Activated naive CD8-positive, alpha-beta T cell treated with anti-CD3 and anti-CD28 coated beads, Interleukin-2, amount 50 U/mL, for 24 hours (primary cell): ENCODE measurements around the gene RBM6.
A peak's percentile ranks its signal among the peaks of the same experiment; 100 is the strongest.

ENCODE experiments used
- ATAC-seq: fragments of 150-1000 bp; cut with Tn5 transposase; one replicate; pipeline ENCODE4 v1.10.0; 2021
- DNase-seq: peaks from one replicate; pipeline ENCODE4 v3.0.0; 2021
- H3K27ac Mint-ChIP-seq: one replicate; pipeline ENCODE4 v1.8.0; 2021; ENCODE audit warnings: mild to moderate bottlenecking, mixed read lengths
- H3K27me3 Mint-ChIP-seq: one replicate; pipeline ENCODE4 v1.8.0; 2021; ENCODE audit warnings: mixed read lengths
- H3K36me3 Mint-ChIP-seq: one replicate; pipeline ENCODE4 v1.8.0; 2021; ENCODE audit warnings: low read depth, mixed read lengths
- H3K4me1 Mint-ChIP-seq: one replicate; pipeline ENCODE4 v1.8.0; 2021; ENCODE audit warnings: mixed read lengths
- H3K4me3 Mint-ChIP-seq: one replicate; pipeline ENCODE4 v1.8.0; 2021; ENCODE audit warnings: mild to moderate bottlenecking, moderate library complexity, mixed read lengths
- H3K9me3 Mint-ChIP-seq: one replicate; pipeline ENCODE4 v1.8.0; 2021; ENCODE audit warnings: mixed read lengths

The RBM6 gene

GRCh38 chr3:50112462-50112861 lies 172.5 kb downstream of the RBM6 start:
- H3K27me3 Mint-ChIP-seq = no peaks in the 10 kb centered on the region
- ATAC-seq (no peak), DNase-seq (no peak)
- H3K27ac Mint-ChIP-seq = no peak overlapping the region
- peaks cover 3% of the 10 kb centered on the region for H3K4me1 Mint-ChIP-seq
- no peak overlapping the region for H3K4me3 Mint-ChIP-seq
- no peaks in the 10 kb centered on the region for H3K9me3 Mint-ChIP-seq
- H3K36me3 Mint-ChIP-seq = peaks cover 73% of the 10 kb centered on the region

GRCh38 chr3:50117120-50117519 lies 177.2 kb downstream of the RBM6 start:
- peaks cover 55% of the 10 kb centered on the region for H3K36me3 Mint-ChIP-seq
- no peaks in the 10 kb centered on the region for H3K4me1 Mint-ChIP-seq
- H3K9me3 Mint-ChIP-seq = no peaks in the 10 kb centered on the region
- no peak overlapping the region for H3K27ac Mint-ChIP-seq
- no peaks in the 10 kb centered on the region for H3K27me3 Mint-ChIP-seq
- DNase-seq (no peak), ATAC-seq (no peak)
- H3K4me3 Mint-ChIP-seq = no peak overlapping the region

DNA sequence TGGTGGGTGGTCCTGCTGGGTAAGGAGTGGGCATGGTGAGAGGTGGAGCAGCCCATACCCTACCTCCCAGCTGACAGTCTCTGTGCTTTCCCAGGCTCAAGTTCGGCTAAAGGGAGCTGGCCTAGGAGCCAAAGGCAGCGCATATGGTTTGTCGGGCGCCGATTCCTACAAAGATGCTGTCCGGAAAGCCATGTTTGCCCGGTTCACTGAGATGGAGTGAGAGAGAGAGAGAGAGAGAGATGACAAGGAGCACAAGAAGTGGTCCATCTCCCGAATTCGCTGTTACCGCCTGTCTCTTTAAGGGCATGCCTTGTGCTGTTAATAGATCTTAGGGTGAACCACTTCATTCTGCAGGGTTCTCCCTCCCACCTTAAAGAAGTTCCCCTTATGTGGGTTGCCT lies 178.3 kb downstream of the RBM6 start:
- Mint-ChIP-seq H3K27ac (no peak overlapping the region), H3K9me3 (no peaks in the 10 kb centered on the region), H3K36me3 (peaks cover 49% of the 10 kb centered on the region), H3K27me3 (no peaks in the 10 kb centered on the region), H3K4me1 (no peaks in the 10 kb centered on the region), H3K4me3 (no peak overlapping the region)
- ATAC-seq (no peak), DNase-seq (no peak)

- ATAC-seq = no peak
Measured at GRCh38 chr3:50119786-50120185, 179.8 kb downstream of the RBM6 start.

DNA sequence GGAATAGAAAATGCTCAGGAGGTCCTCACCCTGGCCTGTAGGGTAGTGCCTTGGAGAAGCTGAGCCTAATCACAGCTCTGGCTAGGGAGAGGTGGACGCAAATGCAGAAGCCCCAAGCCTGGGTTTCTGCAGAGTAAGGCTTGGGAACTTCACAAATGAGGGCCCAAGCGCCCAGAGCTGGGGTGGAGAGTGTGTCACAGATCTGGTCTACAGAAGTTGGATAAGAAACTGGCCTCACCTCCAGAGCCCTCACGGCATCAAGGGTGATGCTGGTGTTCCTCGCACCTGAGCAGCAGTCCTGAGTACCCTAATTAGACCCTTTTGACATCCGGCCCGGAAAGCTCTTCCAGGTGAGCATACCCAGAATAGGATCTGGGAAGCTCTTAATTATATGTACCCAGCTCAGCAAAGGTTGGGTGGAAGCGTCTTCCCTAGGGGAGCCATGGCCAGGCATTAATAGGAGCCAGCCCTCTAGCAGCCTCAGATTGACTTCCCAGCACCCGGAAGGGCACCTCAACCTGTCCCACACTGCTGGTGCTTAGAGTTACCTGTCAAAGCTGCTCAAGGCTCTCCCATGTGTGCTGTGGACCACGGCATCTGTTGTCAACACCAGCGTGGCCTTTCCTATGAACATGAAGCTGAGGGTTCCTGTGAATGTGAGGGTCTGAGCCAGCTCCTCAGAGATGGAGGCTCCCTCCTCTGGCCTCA lies 180.6 kb downstream of the RBM6 start:
- H3K4me1 Mint-ChIP-seq = no peaks in the 10 kb centered on the region
- ATAC-seq = no peak
- H3K4me3 Mint-ChIP-seq = no peak overlapping the region
- H3K9me3 Mint-ChIP-seq = no peaks in the 10 kb centered on the region
- DNase-seq = no peak
- no peak overlapping the region for H3K27ac Mint-ChIP-seq
- H3K27me3 Mint-ChIP-seq = no peaks in the 10 kb centered on the region
- peaks cover 33% of the 10 kb centered on the region for H3K36me3 Mint-ChIP-seq

More at GRCh38 chr3:50119786-50120185, 179.8 kb downstream of the RBM6 start:
- Mint-ChIP-seq H3K27me3 (no peaks in the 10 kb centered on the region), H3K4me3 (no peak overlapping the region), H3K27ac (no peak overlapping the region), H3K36me3 (peaks cover 38% of the 10 kb centered on the region), H3K4me1 (no peaks in the 10 kb centered on the region), H3K9me3 (no peaks in the 10 kb centered on the region)
- no peak for DNase-seq

DNA sequence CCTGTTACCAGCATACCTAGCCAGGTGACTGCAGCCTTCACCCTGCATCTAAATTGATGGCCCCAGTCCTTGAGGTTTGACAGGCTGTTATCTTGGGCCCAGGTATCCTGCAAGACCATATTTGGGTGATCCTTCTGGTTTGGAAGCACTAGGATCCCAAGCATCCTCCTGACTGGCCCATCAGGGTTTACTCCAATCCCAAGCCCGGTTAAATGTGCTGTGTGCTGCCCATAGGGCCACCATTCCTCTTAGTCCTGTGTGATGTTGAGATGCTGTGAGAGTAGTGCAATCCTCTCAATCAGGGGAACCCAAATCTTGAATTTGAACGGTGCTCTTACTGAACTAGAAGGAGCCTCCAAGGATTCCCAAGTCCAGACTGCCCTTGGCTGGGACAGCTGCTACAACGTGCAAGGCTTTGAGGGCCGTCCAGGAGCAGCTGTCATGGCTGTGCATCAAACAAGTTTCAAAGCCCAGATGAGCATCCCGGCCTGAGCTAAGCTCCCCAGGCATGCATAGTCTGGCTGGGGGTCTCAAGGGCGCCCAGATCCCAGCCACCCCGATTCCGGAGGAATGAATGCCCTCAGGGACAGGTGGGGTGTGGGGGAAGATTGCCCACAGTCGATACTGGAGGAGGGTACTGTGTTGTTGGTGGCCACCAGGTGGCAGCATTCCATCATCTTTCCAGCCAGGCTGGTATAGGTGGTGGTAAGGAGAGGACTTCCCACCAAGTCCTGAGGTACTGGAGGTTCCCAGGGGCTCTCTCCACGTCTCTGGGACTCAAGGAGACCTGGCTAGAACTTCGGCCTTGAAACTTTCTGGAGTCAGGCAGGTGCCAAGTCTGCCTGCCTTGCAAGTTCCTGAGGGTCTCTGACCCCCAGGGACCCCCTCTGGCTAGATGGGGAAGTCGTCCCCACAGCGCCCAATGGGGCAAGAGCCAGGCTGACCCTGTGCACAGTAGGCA lies 181.4 kb downstream of the RBM6 start:
- H3K4me3 Mint-ChIP-seq = no peak overlapping the region
- no peaks in the 10 kb centered on the region for H3K4me1 Mint-ChIP-seq
- peaks cover 25% of the 10 kb centered on the region for H3K36me3 Mint-ChIP-seq
- H3K9me3 Mint-ChIP-seq = no peaks in the 10 kb centered on the region
- peak; percentile 84 for ATAC-seq
- H3K27me3 Mint-ChIP-seq = no peaks in the 10 kb centered on the region
- H3K27ac Mint-ChIP-seq = no peak overlapping the region
- peak; percentile 79 for DNase-seq

DNA sequence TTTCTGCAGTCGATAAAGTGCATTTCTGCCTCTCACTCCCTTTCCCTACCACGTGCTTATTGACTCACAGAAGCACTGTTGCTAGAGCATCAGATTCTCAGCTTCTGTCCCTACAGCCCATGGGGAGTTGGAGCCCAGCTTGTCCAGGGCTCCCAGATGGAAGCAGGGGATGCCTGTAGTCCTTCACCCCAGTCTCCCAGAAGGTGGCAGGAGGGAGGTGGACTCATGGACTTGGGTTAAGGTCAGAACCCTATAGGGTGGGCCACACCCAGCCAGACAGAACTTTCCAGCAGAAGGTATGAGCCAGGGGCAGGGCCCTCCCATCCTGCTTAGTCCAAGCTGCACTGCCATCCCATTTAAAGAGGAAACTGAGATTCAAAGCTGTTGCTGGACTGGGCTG lies 182.1 kb downstream of the RBM6 start:
- ATAC-seq (no peak), DNase-seq (no peak)
- no peak overlapping the region for H3K4me3 Mint-ChIP-seq
- no peaks in the 10 kb centered on the region for H3K4me1 Mint-ChIP-seq
- no peak overlapping the region for H3K27ac Mint-ChIP-seq
- no peaks in the 10 kb centered on the region for H3K27me3 Mint-ChIP-seq
- H3K9me3 Mint-ChIP-seq = no peaks in the 10 kb centered on the region
- H3K36me3 Mint-ChIP-seq = peaks cover 19% of the 10 kb centered on the region

DNA sequence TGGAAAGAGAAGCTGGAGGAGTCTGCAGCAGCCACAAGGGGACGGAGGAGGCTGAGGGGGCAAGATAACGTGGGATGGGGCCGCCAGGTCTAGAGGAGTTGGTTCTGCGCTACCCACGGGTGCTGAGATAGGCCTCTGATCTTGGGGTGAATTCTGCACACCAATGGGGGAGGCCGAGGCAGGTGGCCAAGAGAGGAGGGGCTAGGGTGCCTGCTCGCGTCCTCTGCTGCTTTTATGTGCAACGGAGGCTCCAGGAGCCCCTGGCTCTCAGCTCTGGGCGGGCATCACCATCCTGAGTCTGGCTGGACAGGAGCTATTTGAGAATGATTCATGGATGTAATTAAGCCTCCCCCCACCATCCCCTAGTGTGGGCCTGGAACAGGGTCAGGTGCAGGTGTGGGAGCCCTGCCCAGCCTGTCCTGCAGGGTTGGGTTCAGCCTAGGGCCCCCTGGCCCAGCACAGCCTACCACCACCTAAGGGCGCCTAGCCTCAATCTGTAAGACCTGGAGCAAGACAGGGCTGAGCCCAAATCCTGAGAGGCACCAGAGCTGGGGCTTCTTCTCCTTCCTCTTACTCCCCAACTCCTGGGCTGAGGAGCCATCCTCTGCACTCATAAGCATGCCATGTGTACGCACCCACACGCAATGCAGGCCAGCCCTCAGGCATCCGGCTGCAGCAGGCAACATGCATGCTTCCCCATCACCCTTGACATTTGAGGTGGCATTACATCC lies 182.9 kb downstream of the RBM6 start:
- Mint-ChIP-seq H3K27me3 (no peaks in the 10 kb centered on the region), H3K4me3 (no peak overlapping the region), H3K36me3 (peaks cover 15% of the 10 kb centered on the region), H3K27ac (no peak overlapping the region), H3K9me3 (no peaks in the 10 kb centered on the region), H3K4me1 (no peaks in the 10 kb centered on the region)
- DNase-seq = no peak
- no peak for ATAC-seq

- no peaks in the 10 kb centered on the region for H3K4me1 Mint-ChIP-seq
- H3K4me3 Mint-ChIP-seq = no peak overlapping the region
- H3K36me3 Mint-ChIP-seq = peaks cover 9% of the 10 kb centered on the region
- no peaks in the 10 kb centered on the region for H3K27me3 Mint-ChIP-seq
- no peak overlapping the region for H3K27ac Mint-ChIP-seq
- H3K9me3 Mint-ChIP-seq = no peaks in the 10 kb centered on the region
- no peak for ATAC-seq
- DNase-seq = no peak
Measured at GRCh38 chr3:50123394-50124051, 183.6 kb downstream of the RBM6 start.

DNA sequence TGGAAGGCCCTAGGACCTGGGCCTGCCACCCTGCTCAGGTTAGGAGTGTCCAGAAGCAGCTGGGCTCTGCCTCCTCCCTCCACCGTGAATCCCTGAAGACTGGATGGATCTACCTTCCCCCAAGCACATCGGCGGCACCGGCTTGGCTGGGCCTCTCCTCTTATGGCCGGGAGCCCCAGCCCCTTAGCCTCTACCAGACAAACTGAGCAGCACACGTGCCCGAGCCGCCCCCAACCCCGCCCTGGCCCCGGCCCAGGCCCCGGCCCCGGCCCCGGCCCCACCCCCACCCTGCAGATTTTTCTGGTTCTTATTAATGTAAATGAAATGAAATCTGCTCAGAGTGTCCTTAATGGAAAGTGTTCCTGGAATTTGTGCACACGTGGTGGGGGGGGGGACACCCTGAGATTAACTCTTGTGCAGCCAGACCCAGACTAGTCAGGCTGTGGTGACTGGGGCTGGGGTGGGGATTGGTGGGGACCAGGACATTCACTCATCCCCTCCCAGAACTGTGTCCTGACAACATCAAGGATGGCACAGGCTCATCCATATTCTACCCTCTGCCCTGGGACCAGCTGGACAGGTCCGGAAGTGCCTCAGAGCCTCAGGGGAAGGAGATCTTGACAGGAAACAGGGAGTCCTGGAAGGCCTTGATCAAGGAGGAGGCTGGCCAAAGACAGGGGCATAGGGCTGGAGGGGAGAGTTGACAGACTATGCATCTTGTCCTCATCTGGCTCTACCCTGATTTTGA lies 184.3 kb downstream of the RBM6 start:
- Mint-ChIP-seq H3K9me3 (no peaks in the 10 kb centered on the region), H3K27me3 (no peaks in the 10 kb centered on the region), H3K27ac (no peak overlapping the region), H3K4me3 (no peak overlapping the region), H3K36me3 (peaks cover 2% of the 10 kb centered on the region), H3K4me1 (no peaks in the 10 kb centered on the region)
- no peak for DNase-seq
- ATAC-seq = no peak

GRCh38 chr3:50124800-50125178 lies 184.8 kb downstream of the RBM6 start:
- H3K9me3 Mint-ChIP-seq = no peaks in the 10 kb centered on the region
- no peak overlapping the region for H3K4me3 Mint-ChIP-seq
- ATAC-seq (no peak), DNase-seq (no peak)
- no peaks in the 10 kb centered on the region for H3K27me3 Mint-ChIP-seq
- H3K36me3 Mint-ChIP-seq = peaks cover 1% of the 10 kb centered on the region
- no peaks in the 10 kb centered on the region for H3K4me1 Mint-ChIP-seq
- H3K27ac Mint-ChIP-seq = no peak overlapping the region

- ATAC-seq (no peak), DNase-seq (no peak)
- H3K27ac Mint-ChIP-seq = no peak overlapping the region
- H3K9me3 Mint-ChIP-seq = no peaks in the 10 kb centered on the region
- H3K4me1 Mint-ChIP-seq = no peaks in the 10 kb centered on the region
- no peaks in the 10 kb centered on the region for H3K27me3 Mint-ChIP-seq
- no peaks in the 10 kb centered on the region for H3K36me3 Mint-ChIP-seq
- H3K4me3 Mint-ChIP-seq = no peak overlapping the region
Measured at GRCh38 chr3:50125541-50126286, 185.8 kb downstream of the RBM6 start.
